Measurements from ENCODE around the gene EMILIN2. TPM values are rescaled to one million over a fixed set of nuclear protein-coding genes. Genes with fewer than 3 reads are reported as not detected.
"Not testable (repeated sequence)": the region's sequence is repeated elsewhere in the genome, so short reads cannot be mapped to it uniquely, and the experiment has no call there.

Gene EMILIN2
- polyA plus RNA-seq, 3 donors, result 13.5 to 21.6 (median 15.1) TPM

GRCh38 chr18:2827061-2827460 is 19.7 kb upstream of the EMILIN2 start:
- no peak for DNase-seq (ENCODE audit: extremely low read depth in 1 of 11, low read depth in 9 of 11, low spot score in 4 of 11)

DNA sequence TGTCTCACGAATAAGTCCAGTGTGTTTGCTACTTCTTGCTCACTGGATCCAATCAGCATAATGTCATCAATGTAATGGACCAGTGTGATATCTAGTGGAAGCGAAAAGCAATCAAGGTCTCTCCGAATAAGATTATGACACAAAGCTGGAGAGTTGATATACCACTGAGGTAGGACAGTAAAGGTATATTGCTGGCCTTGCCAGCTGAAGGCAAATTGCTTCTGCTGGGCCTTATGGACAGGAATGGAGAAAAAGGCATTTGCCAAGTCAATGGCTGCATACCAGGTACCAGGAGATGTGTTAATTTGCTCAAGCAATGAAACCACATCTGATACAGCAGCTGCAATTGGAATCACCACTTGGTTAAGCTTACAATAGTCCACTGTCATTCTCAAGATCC is 10.7 kb upstream of the EMILIN2 start:
- not testable (repeated sequence) for DNase-seq (ENCODE audit: extremely low read depth in 1 of 11, low read depth in 9 of 11, low spot score in 4 of 11)

- not testable (repeated sequence) for DNase-seq (ENCODE audit: extremely low read depth in 1 of 11, low read depth in 9 of 11, low spot score in 4 of 11)
Observed at GRCh38 chr18:2837290-2837689, 9.5 kb upstream of the EMILIN2 start.

GRCh38 chr18:2839202-2839601 is 7.6 kb upstream of the EMILIN2 start:
- DNase-seq (ENCODE audit: extremely low read depth in 1 of 11, low read depth in 9 of 11, low spot score in 4 of 11), result no peak

DNA sequence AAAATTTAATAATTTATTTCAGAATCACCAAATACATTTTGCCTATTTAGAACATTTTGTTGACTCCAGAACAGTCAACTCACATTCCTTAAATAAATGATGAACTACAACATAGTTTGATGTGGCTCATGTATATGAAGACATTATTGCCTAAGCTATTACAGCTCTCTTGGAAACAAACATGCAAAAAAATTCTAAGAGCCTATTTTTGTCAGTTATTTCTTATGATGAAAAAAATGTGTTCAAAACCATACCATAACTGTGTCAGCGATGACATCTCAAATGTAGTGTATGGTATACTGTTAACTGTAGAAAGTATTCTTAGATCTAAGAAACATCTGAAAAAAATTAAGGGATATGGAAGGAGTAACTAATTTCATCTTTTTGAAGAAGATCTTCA is 6.3 kb upstream of the EMILIN2 start:
- no peak for DNase-seq (ENCODE audit: extremely low read depth in 1 of 11, low read depth in 9 of 11, low spot score in 4 of 11)

DNA sequence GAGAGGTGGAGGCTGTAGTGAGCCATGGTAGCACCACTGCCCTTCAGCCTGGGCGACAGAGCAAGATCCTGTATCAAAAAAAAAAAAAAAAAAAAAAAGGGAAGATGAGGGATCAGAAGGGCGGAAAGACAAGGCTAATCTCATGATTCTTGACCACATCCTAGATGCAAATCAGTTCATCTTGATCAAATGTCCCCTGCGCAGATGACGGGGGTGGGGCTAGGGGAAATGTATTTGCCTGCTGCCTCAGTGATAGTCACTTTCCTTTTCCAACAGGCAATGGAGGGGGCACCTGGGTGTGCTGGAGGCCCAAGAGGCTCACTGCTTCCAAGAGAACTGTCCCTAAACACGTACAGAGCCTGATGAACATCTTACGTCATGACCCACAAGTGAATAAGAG is 3.7 kb upstream of the EMILIN2 start:
- no peak for DNase-seq (ENCODE audit: extremely low read depth in 1 of 11, low read depth in 9 of 11, low spot score in 4 of 11)

DNA sequence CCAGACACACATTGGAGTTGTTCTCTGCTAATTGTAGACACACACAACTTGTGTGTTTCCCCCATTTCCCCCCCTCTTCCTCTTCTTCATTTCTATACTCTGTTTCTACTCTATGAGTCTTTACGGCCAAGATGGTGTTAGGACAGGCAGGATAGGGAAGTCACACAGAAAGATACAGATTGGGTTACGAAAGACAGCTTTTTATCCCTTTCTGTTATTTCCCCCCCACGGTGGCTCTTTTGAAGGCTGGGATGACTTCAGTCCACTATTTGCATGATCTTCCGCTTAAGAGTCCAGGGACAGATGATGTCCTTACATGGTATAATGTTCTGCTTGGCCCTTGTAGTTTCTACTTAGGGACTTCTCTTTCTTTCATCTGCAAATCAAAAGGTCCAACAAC is 1.6 kb upstream of the EMILIN2 start:
- no peak for DNase-seq (ENCODE audit: extremely low read depth in 1 of 11, low read depth in 9 of 11, low spot score in 4 of 11)

- peak in 1 of 11 donors; percentile 29 for DNase-seq (ENCODE audit: extremely low read depth in 1 of 11, low read depth in 9 of 11, low spot score in 4 of 11)
Observed at GRCh38 chr18:2847317-2848246, 776 bp downstream of the EMILIN2 start.

DNA sequence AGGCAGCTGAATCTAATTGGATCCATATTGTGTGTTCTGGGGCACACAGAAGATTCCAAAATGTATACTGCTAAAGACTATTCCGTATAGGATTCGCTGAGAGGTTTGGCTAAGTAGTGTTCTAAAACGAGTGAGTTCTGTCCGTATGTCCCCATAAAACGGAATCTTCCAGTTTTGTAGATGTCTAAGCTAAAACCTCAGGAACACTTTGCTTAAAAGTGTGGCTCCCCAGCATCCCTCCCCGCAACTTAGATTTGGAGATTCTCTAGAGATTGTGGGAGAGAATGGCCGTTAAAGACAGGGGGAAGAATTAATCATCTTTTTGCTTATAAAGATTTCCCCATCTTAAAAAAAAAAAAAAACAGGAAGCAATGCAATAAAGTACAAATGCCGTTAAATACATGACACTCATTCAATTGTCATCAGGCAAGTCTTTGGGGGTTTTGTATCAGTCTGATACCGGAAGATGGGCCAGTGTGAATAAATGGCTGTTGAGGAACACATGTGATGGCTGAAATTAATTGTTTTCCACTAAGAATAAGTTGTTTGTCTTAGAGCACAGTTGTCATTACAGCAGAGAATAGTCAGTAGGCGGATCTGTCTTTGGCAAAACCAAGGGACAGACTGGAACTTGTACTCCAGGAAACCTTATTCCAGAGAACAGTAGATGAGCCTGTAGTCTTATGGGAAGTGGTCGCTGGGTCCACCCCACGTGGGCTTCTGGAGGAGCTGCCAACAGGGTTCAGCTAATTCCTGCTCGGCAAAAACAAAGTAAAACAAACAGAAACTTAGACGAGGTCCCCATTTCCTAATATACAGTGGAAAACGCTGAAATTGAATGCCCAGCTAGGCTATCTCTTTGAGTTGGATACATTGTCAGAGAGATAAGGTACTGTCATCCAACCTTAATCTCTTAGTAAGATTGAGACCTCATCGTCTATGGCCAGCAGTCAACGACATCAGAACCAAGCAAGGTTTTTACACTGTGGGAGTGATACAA is 1.7 kb downstream of the EMILIN2 start:
- DNase-seq (ENCODE audit: extremely low read depth in 1 of 11, low read depth in 9 of 11, low spot score in 4 of 11), result peak in 1 of 11 donors; percentile 25

DNA sequence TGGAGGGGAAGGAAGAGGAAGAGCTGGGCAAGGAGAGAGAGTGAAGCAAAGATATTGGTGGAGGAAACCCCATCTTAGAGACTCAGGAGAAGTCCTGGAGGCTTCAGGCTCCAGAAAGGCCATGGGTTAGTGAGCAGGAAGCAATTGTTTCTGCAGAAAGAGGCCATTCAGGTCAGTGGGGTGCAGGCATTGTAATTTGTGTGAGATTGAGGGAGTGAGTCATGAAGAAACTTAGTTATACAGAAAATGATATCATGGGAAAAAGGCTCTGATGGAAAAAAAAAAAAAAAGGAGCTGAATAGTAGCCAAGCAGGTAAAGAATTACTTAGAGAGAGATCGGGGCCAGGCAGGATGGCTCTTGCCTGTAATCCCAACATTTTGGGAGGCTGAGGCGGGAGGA is 4.0 kb downstream of the EMILIN2 start:
- no peak for DNase-seq (ENCODE audit: extremely low read depth in 1 of 11, low read depth in 9 of 11, low spot score in 4 of 11)

GRCh38 chr18:2851771-2852170 is 5.0 kb downstream of the EMILIN2 start:
- no peak for DNase-seq (ENCODE audit: extremely low read depth in 1 of 11, low read depth in 9 of 11, low spot score in 4 of 11)

GRCh38 chr18:2852460-2852859 is 5.7 kb downstream of the EMILIN2 start:
- not testable (repeated sequence) for DNase-seq (ENCODE audit: extremely low read depth in 1 of 11, low read depth in 9 of 11, low spot score in 4 of 11)

- no peak for DNase-seq (ENCODE audit: extremely low read depth in 1 of 11, low read depth in 9 of 11, low spot score in 4 of 11)
Observed at GRCh38 chr18:2853173-2853925, 6.5 kb downstream of the EMILIN2 start.

GRCh38 chr18:2853926-2854664 is 7.3 kb downstream of the EMILIN2 start:
- DNase-seq (ENCODE audit: extremely low read depth in 1 of 11, low read depth in 9 of 11, low spot score in 4 of 11), result no peak

GRCh38 chr18:2854875-2855274 is 8.1 kb downstream of the EMILIN2 start:
- no peak for DNase-seq (ENCODE audit: extremely low read depth in 1 of 11, low read depth in 9 of 11, low spot score in 4 of 11)

- no peak for DNase-seq (ENCODE audit: extremely low read depth in 1 of 11, low read depth in 9 of 11, low spot score in 4 of 11)
Observed at GRCh38 chr18:2855560-2856350, 8.9 kb downstream of the EMILIN2 start.

- no peak for DNase-seq (ENCODE audit: extremely low read depth in 1 of 11, low read depth in 9 of 11, low spot score in 4 of 11)
Observed at GRCh38 chr18:2856547-2857170, 9.9 kb downstream of the EMILIN2 start.

Data from renal cortex interstitium (tissue), 11 donors.